GM06990 (cell line): ENCODE results near the gene FRMD4A.

ENCODE experiments used
- DNase-seq: peaks from one replicate; pipeline ENCODE4 v3.0.0-alpha.2; 2011; ENCODE audit not compliant: insufficient read length; ENCODE audit errors: extremely low read depth
- H3K27me3 ChIP-seq: replicated peaks from 2 replicates; pipeline ENCODE4 v1.6.0; 2011; ENCODE audit warnings: low read length; ENCODE audit not compliant: control insufficient read depth, insufficient read depth
- H3K36me3 ChIP-seq: 2 replicates; pipeline ENCODE4 v1.5.1; 2011; ENCODE audit warnings: low read length; ENCODE audit not compliant: control insufficient read depth, insufficient read depth
- H3K4me3 ChIP-seq: replicated peaks from 2 replicates; pipeline ENCODE4 v1.5.1; 2011; ENCODE audit warnings: low read depth, mild to moderate bottlenecking, control low read depth, low read length
- CTCF ChIP-seq: IDR thresholded peaks from 2 replicates; pipeline ENCODE4 v1.5.1; 2011; ENCODE audit warnings: low read length, control low read depth, mild to moderate bottlenecking, inconsistent platforms; ENCODE audit not compliant: insufficient read depth, poor library complexity, severe bottlenecking

Gene FRMD4A

GRCh38 chr10:14062528-14063260, 268.0 kb downstream of the FRMD4A start:
- no peak for DNase-seq
- Histone ChIP-seq H3K27me3 (no peaks in the 10 kb centered on the region), H3K36me3 (no peaks in the 10 kb centered on the region), H3K4me3 (no peak overlapping the region)
- TF ChIP-seq CTCF = no peak

DNA sequence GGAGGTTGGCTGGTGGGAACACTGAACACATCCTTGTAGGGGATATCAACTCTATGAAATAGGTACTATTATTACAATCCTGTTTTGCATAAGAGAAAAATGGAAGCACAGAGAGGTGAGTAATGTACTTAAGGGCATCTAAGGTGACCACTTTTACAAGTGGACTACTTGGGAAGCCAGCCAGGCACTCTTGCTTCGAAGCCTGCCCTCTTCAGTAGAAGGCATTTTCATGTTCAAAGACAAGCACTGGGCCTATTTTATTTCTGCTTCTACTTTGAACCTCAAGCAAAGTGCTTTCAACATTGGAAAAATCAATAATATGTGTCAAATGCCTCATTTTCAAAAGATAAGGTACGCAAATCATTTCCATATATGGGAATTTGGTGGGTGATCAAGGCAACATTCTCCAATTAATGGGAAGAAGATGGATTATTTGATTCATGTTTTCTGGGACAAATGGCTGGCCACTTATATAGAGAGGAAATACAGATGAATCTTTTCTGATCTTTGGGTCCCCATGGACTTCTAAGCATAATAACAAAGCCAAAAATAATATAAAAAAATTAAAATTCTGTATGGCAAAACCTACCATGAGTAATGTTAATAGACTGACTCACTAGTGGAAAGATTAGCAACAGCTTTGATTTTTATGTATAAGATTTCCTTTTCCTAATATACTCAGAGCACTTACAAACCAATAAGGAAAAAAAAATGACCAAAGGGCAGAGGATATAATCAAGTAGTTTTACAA, 270.2 kb downstream of the FRMD4A start:
- Histone ChIP-seq H3K36me3 (no peaks in the 10 kb centered on the region), H3K4me3 (no peak overlapping the region), H3K27me3 (no peaks in the 10 kb centered on the region)
- no peak for TF ChIP-seq CTCF
- no peak for DNase-seq

- no peak for DNase-seq
- Histone ChIP-seq H3K4me3 (no peak overlapping the region), H3K27me3 (no peaks in the 10 kb centered on the region), H3K36me3 (no peaks in the 10 kb centered on the region)
- no peak for TF ChIP-seq CTCF
Measured at GRCh38 chr10:14056610-14057332, 274.0 kb downstream of the FRMD4A start.

GRCh38 chr10:14052931-14053330, 277.8 kb downstream of the FRMD4A start:
- DNase-seq = no peak
- Histone ChIP-seq H3K4me3 (no peak overlapping the region), H3K27me3 (no peaks in the 10 kb centered on the region), H3K36me3 (no peaks in the 10 kb centered on the region)
- no peak for TF ChIP-seq CTCF

- no peak overlapping the region for H3K4me3 ChIP-seq
- no peak for TF ChIP-seq CTCF
- H3K27me3 ChIP-seq = no peaks in the 10 kb centered on the region
- H3K36me3 ChIP-seq = no peaks in the 10 kb centered on the region
- DNase-seq = no peak
Measured at GRCh38 chr10:14050598-14050997, 280.1 kb downstream of the FRMD4A start.
